GM18909 (cell line): Measurements from ENCODE around the gene JPT1.

Experiments used
- ATAC-seq: cut with Tn5 transposase; IDR thresholded peaks from one replicate; pipeline ENCODE4 v1.9.1; 2021; ENCODE audit warnings: mild to moderate bottlenecking; ENCODE audit not compliant: unreplicated experiment, poor library complexity

The JPT1 gene

GRCh38 chr17:75087558-75088453 lies 66.5 kb downstream of the JPT1 start, which contains the start of gene SLC16A5:
TSS of gene SLC16A5 (plus strand) at chr17:75087954. CDS start at chr17:75093637, 5,683 bp downstream.
- peak; percentile 58 for ATAC-seq

DNA sequence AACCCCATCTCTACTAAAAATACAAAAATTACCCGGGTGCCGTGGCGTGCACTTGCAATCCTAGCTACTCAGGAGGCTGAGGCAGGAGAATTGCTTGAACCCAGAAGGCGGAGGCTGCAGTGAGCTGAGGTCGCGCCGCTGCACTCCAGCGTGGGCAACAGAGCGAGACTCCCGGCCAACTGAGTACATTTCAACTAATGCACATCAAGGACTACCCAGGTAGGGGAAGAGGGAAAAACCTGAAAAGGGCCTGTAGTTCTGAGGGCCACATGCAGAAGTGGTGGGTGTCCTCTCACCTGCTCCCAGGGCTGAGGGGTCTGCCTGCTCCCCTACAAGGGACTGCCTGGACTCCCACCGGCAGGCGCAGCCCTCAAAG lies 67.1 kb downstream of the JPT1 start:
- no peak for ATAC-seq

- ATAC-seq: no peak
These were observed 67.7 kb downstream of the JPT1 start for GRCh38 chr17:75086496-75087181.
